ENCODE data around the gene BLOC1S3.

BLOC1S3 gene

GRCh38 chr19:45158503-45159209, 19.9 kb upstream of the BLOC1S3 start:
- in situ Hi-C loops (cut with HindIII; ENCODE audit: low pct_ligation_motif_present, low pct_unique_long_range_greater_than_20kb, low sequenced_read_pairs): no loop called here
- no peak for DNase-seq

GRCh38 chr19:45159210-45159970, 19.2 kb upstream of the BLOC1S3 start:
- in situ Hi-C loops (cut with HindIII; ENCODE audit: low pct_ligation_motif_present, low pct_unique_long_range_greater_than_20kb, low sequenced_read_pairs): no loop called here
- no peak for DNase-seq

- in situ Hi-C loops (cut with HindIII; ENCODE audit: low pct_ligation_motif_present, low pct_unique_long_range_greater_than_20kb, low sequenced_read_pairs): no loop called here
- DNase-seq: no peak
Observed at GRCh38 chr19:45159971-45160324, 18.6 kb upstream of the BLOC1S3 start.

- no peak for DNase-seq
- in situ Hi-C loops (cut with HindIII; ENCODE audit: low pct_ligation_motif_present, low pct_unique_long_range_greater_than_20kb, low sequenced_read_pairs): no loop called here
Observed at GRCh38 chr19:45160870-45161737, 17.5 kb upstream of the BLOC1S3 start, which contains the start of gene NKPD1. Gene NKPD1 (minus strand): TSS chr19:45160982. CDS start chr19:45160150, 832 bp downstream.

GRCh38 chr19:45161738-45162607, 16.6 kb upstream of the BLOC1S3 start:
- DNase-seq: peak; percentile 42
- in situ Hi-C loops (cut with HindIII; ENCODE audit: low pct_ligation_motif_present, low pct_unique_long_range_greater_than_20kb, low sequenced_read_pairs): no loop called here

DNA sequence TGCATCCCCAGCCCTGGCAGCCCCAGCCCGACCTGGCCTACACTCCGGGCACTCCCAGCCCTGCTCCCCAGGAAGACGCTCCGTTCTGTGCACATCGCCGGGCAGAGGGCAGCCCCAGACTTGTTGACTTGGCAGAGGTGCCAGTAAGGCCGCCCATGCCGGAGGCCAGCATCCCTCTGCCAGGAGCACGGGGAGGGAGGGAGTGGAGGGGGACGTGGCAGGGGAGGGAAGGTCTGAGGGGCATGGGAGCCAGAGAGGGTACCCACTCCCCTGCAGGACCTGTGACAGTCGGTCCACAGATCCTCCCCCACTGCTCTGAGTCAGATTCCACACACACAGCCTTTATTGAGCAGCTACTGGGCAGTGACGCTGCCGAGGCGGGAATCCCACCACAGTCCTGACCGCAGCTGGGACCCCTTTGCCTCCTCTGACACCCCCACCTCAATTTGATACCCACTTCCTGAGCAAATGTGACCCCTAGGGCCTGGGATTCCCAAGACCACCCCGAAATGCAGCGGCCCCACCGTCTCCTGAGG, 15.9 kb upstream of the BLOC1S3 start:
- in situ Hi-C loops (cut with HindIII; ENCODE audit: low pct_ligation_motif_present, low pct_unique_long_range_greater_than_20kb, low sequenced_read_pairs): no loop called here
- DNase-seq: no peak

DNA sequence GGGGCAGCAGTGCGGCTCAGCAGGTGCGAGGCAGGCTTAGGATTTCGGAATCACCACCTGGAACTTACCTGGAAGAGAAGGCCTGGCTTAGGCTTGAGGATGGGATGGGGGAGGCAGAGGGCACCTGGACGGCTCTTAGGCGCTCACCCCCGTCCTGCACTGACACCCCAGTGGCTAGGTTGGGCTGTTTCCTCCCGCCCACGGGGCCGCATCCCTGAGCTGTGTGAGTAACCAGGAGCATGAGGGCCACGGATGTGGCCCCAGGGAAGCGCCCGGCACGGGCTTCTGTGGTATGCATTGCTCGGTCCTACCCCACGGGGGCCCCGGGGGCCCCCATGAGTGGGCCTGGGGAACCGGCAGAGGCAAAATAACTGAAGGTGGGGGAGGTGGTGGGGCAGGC, 15.4 kb upstream of the BLOC1S3 start:
- in situ Hi-C loops (cut with HindIII; ENCODE audit: low pct_ligation_motif_present, low pct_unique_long_range_greater_than_20kb, low sequenced_read_pairs): no loop called here
- no peak for DNase-seq

- in situ Hi-C loops (cut with HindIII; ENCODE audit: low pct_ligation_motif_present, low pct_unique_long_range_greater_than_20kb, low sequenced_read_pairs): no loop called here
- DNase-seq: no peak
Observed at GRCh38 chr19:45163751-45164460, 14.7 kb upstream of the BLOC1S3 start.

GRCh38 chr19:45164577-45165335, 13.8 kb upstream of the BLOC1S3 start:
- in situ Hi-C loops (cut with HindIII; ENCODE audit: low pct_ligation_motif_present, low pct_unique_long_range_greater_than_20kb, low sequenced_read_pairs): no loop called here
- no peak for DNase-seq

GRCh38 chr19:45166723-45167252, 11.8 kb upstream of the BLOC1S3 start:
- no peak for DNase-seq
- in situ Hi-C loops (cut with HindIII; ENCODE audit: low pct_ligation_motif_present, low pct_unique_long_range_greater_than_20kb, low sequenced_read_pairs): no loop called here

GRCh38 chr19:45168767-45169351, 9.7 kb upstream of the BLOC1S3 start:
- in situ Hi-C loops (cut with HindIII; ENCODE audit: low pct_ligation_motif_present, low pct_unique_long_range_greater_than_20kb, low sequenced_read_pairs): no loop called here
- DNase-seq: no peak

DNA sequence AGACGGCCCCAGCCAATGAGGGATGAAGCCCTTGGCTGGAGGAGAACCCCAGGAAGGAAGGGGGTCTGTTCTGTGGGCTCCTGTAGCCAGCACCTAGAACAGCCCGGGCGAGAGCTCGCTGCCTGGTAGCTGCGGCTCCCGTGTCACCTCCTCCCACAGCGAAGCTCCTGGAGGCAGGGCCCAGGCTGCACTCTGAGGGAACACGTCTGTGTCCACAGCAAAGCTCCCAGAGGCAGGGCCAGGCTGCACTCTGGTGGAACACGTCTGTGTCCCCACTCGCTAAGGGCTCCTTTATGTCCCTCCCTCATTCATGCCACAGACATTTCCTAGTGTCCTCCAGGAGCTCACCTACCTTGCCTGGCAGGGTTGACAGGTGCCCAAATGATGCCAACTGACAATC, 9.0 kb upstream of the BLOC1S3 start:
- in situ Hi-C loops (cut with HindIII; ENCODE audit: low pct_ligation_motif_present, low pct_unique_long_range_greater_than_20kb, low sequenced_read_pairs): no loop called here
- no peak for DNase-seq

GRCh38 chr19:45170146-45171106, 8.2 kb upstream of the BLOC1S3 start:
- no peak for DNase-seq
- in situ Hi-C loops (cut with HindIII; ENCODE audit: low pct_ligation_motif_present, low pct_unique_long_range_greater_than_20kb, low sequenced_read_pairs): no loop called here

DNA sequence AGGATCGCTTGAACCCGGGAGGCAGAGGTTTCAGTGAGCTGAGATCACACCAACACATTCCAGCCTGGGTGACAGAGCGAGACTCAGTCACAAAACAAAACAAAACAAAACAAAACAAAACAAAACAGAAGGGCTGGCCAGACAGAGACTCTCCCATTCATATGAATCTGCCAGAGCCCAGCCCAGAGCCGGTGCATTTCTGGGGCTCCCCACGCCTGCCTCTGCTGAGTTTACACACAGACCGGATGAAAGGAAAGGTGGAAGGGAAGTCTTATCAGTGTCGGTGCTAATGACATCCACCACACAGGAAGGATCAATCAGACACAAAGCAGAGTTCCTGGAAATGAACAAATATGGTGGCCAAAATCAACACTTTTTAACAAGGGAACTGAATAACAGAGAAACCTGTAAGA, 7.4 kb upstream of the BLOC1S3 start:
- DNase-seq: no peak
- in situ Hi-C loops (cut with HindIII; ENCODE audit: low pct_ligation_motif_present, low pct_unique_long_range_greater_than_20kb, low sequenced_read_pairs): no loop called here

GRCh38 chr19:45172173-45172572, 6.4 kb upstream of the BLOC1S3 start:
- in situ Hi-C loops (cut with HindIII; ENCODE audit: low pct_ligation_motif_present, low pct_unique_long_range_greater_than_20kb, low sequenced_read_pairs): no loop called here
- DNase-seq: no peak

All from ACHN (cell line).